Osteoblast (primary cell): Measurements from ENCODE around the gene AKNAD1. TPM values are rescaled to one million over a fixed set of nuclear protein-coding genes. Genes with fewer than 3 reads are reported as not detected.

Source experiments
- DNase-seq: peaks from one replicate; pipeline ENCODE4 v3.0.0; 2011; ENCODE audit warnings: low spot score, mixed read lengths; ENCODE audit not compliant: insufficient read length; ENCODE audit errors: missing footprints
- H2AFZ ChIP-seq: 2 replicates; pipeline ENCODE4 v1.6.0; 2011; ENCODE audit warnings: mild to moderate bottlenecking, low read length
- H3K27ac ChIP-seq: 2 replicates; pipeline ENCODE4 v1.5.1; 2011; ENCODE audit warnings: mild to moderate bottlenecking, low read depth, low read length, moderate library complexity
- H3K27me3 ChIP-seq: 2 replicates; pipeline ENCODE4 v1.6.0; 2012; ENCODE audit warnings: mild to moderate bottlenecking, control low read depth, inconsistent platforms, low read length, moderate library complexity; ENCODE audit not compliant: insufficient read depth
- H3K36me3 ChIP-seq: 2 replicates; pipeline ENCODE4 v1.5.1; 2011; ENCODE audit warnings: mild to moderate bottlenecking, low read length, control low read depth, moderate library complexity; ENCODE audit not compliant: insufficient read depth
- H3K4me1 ChIP-seq: 2 replicates; pipeline ENCODE4 v1.5.1; 2011; ENCODE audit warnings: mild to moderate bottlenecking, low read length, control low read depth, moderate library complexity; ENCODE audit not compliant: insufficient read depth
- H3K4me2 ChIP-seq: 2 replicates; pipeline ENCODE4 v1.6.0; 2011; ENCODE audit warnings: mild to moderate bottlenecking, low read length; ENCODE audit not compliant: insufficient read depth
- H3K4me3 ChIP-seq: fragments of 200-600 bp; sonication (generic); 3 replicates; pipeline ENCODE4 v1.5.1; 2012; ENCODE audit warnings: mild to moderate bottlenecking, low read length, inconsistent platforms; ENCODE audit not compliant: insufficient read depth
- H3K79me2 ChIP-seq: 2 replicates; pipeline ENCODE4 v1.6.0; 2012; ENCODE audit warnings: mild to moderate bottlenecking, low read length, control low read depth, inconsistent platforms; ENCODE audit not compliant: insufficient read depth
- H3K9me3 ChIP-seq: 2 replicates; pipeline ENCODE4 v1.5.1; 2011; ENCODE audit warnings: low read depth, low read length, control low read depth
- H4K20me1 ChIP-seq: 2 replicates; pipeline ENCODE4 v1.6.0; 2012; ENCODE audit warnings: mild to moderate bottlenecking, low read length, control low read depth; ENCODE audit not compliant: insufficient read depth
- total RNA-seq: library from RNA; depleted of rRNA; stranded (reverse); fragments of >200 nt; gene quantifications from 2 replicates; pipeline ENCODE4 v1.2.3, GENCODE V29; 2012
- TF ChIP-seq, protein P1 (sequence below): IDR thresholded peaks from 2 replicates; pipeline ENCODE4 v1.5.1; 2011; ENCODE audit warnings: mild to moderate bottlenecking, low read depth, low read length, moderate library complexity; ENCODE audit errors: extremely low read depth

AKNAD1 gene
- total RNA-seq, 1 donor = not detected

DNA sequence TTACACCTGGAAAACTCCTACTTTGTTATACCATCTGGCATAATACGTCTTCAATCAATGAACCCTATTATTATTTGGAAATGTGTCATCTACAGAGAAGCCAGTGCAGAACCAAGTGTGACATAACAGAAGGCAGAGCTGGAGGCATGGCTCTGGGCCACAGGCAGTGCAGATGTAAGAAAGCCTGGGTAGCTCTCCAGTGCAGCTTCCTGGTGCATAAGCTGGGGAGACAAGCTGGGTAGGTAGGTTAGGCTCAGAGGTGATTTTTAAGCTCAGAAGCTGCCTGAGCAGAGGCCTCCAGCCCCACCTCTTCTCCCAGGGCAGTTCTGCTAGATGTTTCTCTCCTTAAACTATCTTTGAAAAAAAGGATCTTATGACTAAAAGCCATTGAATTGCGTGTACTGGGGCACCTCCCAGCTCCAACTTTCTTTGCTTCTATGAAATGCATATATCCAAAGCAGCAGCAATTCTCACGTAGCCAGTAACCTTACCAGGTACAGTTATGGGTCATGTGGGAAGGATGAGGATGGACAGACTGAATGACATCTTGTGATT is 30.7 kb downstream of the AKNAD1 start:
- TF ChIP-seq, protein P1, sequence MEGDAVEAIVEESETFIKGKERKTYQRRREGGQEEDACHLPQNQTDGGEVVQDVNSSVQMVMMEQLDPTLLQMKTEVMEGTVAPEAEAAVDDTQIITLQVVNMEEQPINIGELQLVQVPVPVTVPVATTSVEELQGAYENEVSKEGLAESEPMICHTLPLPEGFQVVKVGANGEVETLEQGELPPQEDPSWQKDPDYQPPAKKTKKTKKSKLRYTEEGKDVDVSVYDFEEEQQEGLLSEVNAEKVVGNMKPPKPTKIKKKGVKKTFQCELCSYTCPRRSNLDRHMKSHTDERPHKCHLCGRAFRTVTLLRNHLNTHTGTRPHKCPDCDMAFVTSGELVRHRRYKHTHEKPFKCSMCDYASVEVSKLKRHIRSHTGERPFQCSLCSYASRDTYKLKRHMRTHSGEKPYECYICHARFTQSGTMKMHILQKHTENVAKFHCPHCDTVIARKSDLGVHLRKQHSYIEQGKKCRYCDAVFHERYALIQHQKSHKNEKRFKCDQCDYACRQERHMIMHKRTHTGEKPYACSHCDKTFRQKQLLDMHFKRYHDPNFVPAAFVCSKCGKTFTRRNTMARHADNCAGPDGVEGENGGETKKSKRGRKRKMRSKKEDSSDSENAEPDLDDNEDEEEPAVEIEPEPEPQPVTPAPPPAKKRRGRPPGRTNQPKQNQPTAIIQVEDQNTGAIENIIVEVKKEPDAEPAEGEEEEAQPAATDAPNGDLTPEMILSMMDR = no peak
- no peaks in the 10 kb centered on the region for H3K9me3 ChIP-seq
- H4K20me1 ChIP-seq = no peaks in the 10 kb centered on the region
- H2AFZ ChIP-seq = no peak overlapping the region
- no peaks in the 10 kb centered on the region for H3K36me3 ChIP-seq
- H3K4me3 ChIP-seq = no peak overlapping the region
- H3K27ac ChIP-seq = no peak overlapping the region
- no peaks in the 10 kb centered on the region for H3K79me2 ChIP-seq
- no peak overlapping the region for H3K4me2 ChIP-seq
- peaks cover 32% of the 10 kb centered on the region for H3K4me1 ChIP-seq
- no peaks in the 10 kb centered on the region for H3K27me3 ChIP-seq
- DNase-seq = no peak

GRCh38 chr1:108824051-108824450 is 32.8 kb downstream of the AKNAD1 start:
- Histone ChIP-seq H2AFZ (no peak overlapping the region), H3K27ac (no peak overlapping the region), H3K4me1 (peaks cover 14% of the 10 kb centered on the region), H3K9me3 (no peaks in the 10 kb centered on the region), H4K20me1 (no peaks in the 10 kb centered on the region), H3K79me2 (no peaks in the 10 kb centered on the region), H3K4me2 (no peak overlapping the region), H3K4me3 (no peak overlapping the region), H3K36me3 (no peaks in the 10 kb centered on the region), H3K27me3 (no peaks in the 10 kb centered on the region)
- TF ChIP-seq, protein P1 = no peak
- DNase-seq = no peak

GRCh38 chr1:108823632-108824031 is 33.3 kb downstream of the AKNAD1 start:
- no peaks in the 10 kb centered on the region for H3K79me2 ChIP-seq
- TF ChIP-seq, protein P1 = no peak
- H2AFZ ChIP-seq = no peak overlapping the region
- peaks cover 9% of the 10 kb centered on the region for H3K4me1 ChIP-seq
- DNase-seq = no peak
- H3K4me2 ChIP-seq = no peak overlapping the region
- H4K20me1 ChIP-seq = no peaks in the 10 kb centered on the region
- no peaks in the 10 kb centered on the region for H3K9me3 ChIP-seq
- H3K4me3 ChIP-seq = no peak overlapping the region
- H3K27ac ChIP-seq = no peak overlapping the region
- no peaks in the 10 kb centered on the region for H3K27me3 ChIP-seq
- H3K36me3 ChIP-seq = no peaks in the 10 kb centered on the region

GRCh38 chr1:108819878-108820277 is 37.0 kb downstream of the AKNAD1 start:
- TF ChIP-seq, protein P1 = no peak
- Histone ChIP-seq H3K36me3 (no peaks in the 10 kb centered on the region), H3K4me3 (no peak overlapping the region), H2AFZ (no peak overlapping the region), H3K27ac (no peak overlapping the region), H3K4me1 (peaks cover 20% of the 10 kb centered on the region), H3K9me3 (no peaks in the 10 kb centered on the region), H3K27me3 (no peaks in the 10 kb centered on the region), H4K20me1 (no peaks in the 10 kb centered on the region), H3K4me2 (no peak overlapping the region), H3K79me2 (no peaks in the 10 kb centered on the region)
- DNase-seq = no peak
